Adrenal gland (tissue), 12 donors: ENCODE data around the gene TNC. TPM values are rescaled to one million over a fixed set of nuclear protein-coding genes. Genes with fewer than 3 reads are reported as not detected.

Experiments
- DNase-seq, 7 donors: peaks; one replicate each; pipeline ENCODE4 v3.0.0-alpha.2; 2019 to 2020
- H3K27ac ChIP-seq, 5 donors: fragments of 200-600 bp; sonication (generic) in 4 of 5; 1 replicate in 3 of 5; 2 replicates in 2 of 5; pipeline versions ENCODE4 v1.5.1 to v1.8.0; 2016 to 2020; ENCODE audit warnings: mild to moderate bottlenecking in 1 of 5
- H3K27me3 ChIP-seq: fragments of 200-600 bp; 2 replicates; pipeline ENCODE4 v1.8.0; 2021
- H3K36me3 ChIP-seq, 2 donors: fragments of 200-600 bp; replicated peaks in 1 of 2; 1 replicate in 1 of 2; 2 replicates in 1 of 2; pipeline versions ENCODE4 v1.5.1 to v1.8.0; 2018 to 2022
- H3K4me1 ChIP-seq, 2 donors: fragments of 200-600 bp; replicated peaks in 1 of 2; 1 replicate in 1 of 2; 2 replicates in 1 of 2; pipeline versions ENCODE4 v1.5.1 to v1.8.0; 2018 to 2021
- H3K4me3 ChIP-seq, 4 donors: fragments of 200-600 bp; sonication (generic) in 3 of 4; one replicate each; pipeline ENCODE4 v1.5.1; 2016 to 2018
- H3K9me3 ChIP-seq, 3 donors: fragments of 200-600 bp; sonication (generic) in 1 of 3; replicated peaks in 1 of 3; 1 replicate in 2 of 3; 2 replicates in 1 of 3; pipeline versions ENCODE4 v1.5.1 to v1.8.0; 2016 to 2021
- POLR2A ChIP-seq, 2 donors: fragments of 450-650 bp; IDR thresholded peaks; one replicate each; pipeline ENCODE4 v1.6.1; 2017; ENCODE audit warnings: antibody characterized with exemption in 2 of 2, mild to moderate bottlenecking in 2 of 2, moderate library complexity in 1 of 2
- WGBS, 4 donors: extraction: QIAGEN DNeasy Blood & Tissue Kit in 2 of 4; methylation state at CpG; one replicate each; pipeline versions ENCODE4 v1.1.5 to v1.1.7; 2013 to 2017; 5-methylcytosine and 5-hydroxymethylcytosine counted together
- intact Hi-C, 2 donors: fragments of 100-400 bp; cut with DNase I; formaldehyde crosslinking; loops; one replicate each; pipeline versions ENCODE4 v1.14.1 to v1.15.0; 2022 to 2023
- polyA plus RNA-seq, 3 donors: library from polyadenylated mRNA; stranded (reverse); fragments of 200-250 nt in 2 of 3; fragments of 350-450 nt in 1 of 3; fragmentation: Illumina TruSeq in 1 of 3; extraction: RNeasy Lipid Tissue Mini Kit (QIAGEN cat#74804) in 1 of 3; gene quantifications; one replicate each; pipeline ENCODE4 v1.2.3, GENCODE V29; 2013 to 2014
- total RNA-seq, 9 donors: library from RNA; depleted of rRNA in 4 of 9; stranded (reverse); fragments of >200 nt in 4 of 9; fragments of 120-200 nt in 1 of 9; fragmentation: NEBNext Ultra II Directional in 1 of 9; extraction: Animal tissue kit (Norgen Biotek cat#: 25700) in 1 of 9; gene quantifications; one replicate each; pipeline versions ENCODE4 v1.1.0 to v1.2.4, GENCODE V29; 2013 to 2023
- TF ChIP-seq, protein P1 (sequence below), 6 experiments: fragments of 450-650 bp in 4 of 6; fragments of 200-600 bp in 2 of 6; sonication (generic) in 1 of 6; IDR thresholded peaks; 1 replicate in 5 of 6; 2 replicates in 1 of 6; pipeline versions ENCODE4 v1.5.1 to v1.8.0; 2016 to 2021; ENCODE audit warnings: antibody characterized with exemption in 6 of 6, mild to moderate bottlenecking in 2 of 6, moderate library complexity in 1 of 6
- donor health status: healthy with polysubstance abuse.
- donor health status: Bipolar disorder and iron deficiency.
- donor health status: DM: yes; HTN: yes; CAD: no.
- donor health status: DM: no; HTN: no; CAD: no.
- donor health status: DM: no; HTN: no; CAD: no.
- donor health status: DM: yes; HTN: yes; CAD: no.

TNC gene
- total and polyA plus RNA-seq, 12 donors = 1.9 to 53.8 (median 10.7) TPM

DNA sequence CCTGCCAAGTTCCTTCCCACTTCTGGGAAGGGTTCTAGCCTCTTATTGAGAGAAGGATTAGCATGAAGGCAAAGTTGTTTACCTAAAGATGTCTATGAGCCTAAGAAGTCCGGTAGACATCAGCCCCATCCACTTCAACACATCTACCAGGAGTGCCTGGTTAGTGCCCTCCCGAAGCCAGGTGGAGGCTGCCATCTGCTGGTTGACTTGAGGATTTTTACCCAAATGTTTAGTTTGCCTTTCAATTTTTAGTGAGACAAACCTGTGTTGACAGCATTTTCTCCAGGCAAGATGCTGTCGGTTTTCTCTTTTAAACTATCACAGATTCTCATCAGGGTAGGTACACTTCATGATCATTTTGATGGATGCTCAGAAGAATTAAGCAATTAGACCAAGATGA lies 104.0 kb downstream of the TNC start:
- Histone ChIP-seq H3K4me1 (no peaks in the 10 kb centered on the region), H3K27ac (no peak overlapping the region), H3K36me3 (no peaks in the 10 kb centered on the region), H3K4me3 (no peak overlapping the region), H3K27me3 (no peaks in the 10 kb centered on the region), H3K9me3 (no peaks in the 10 kb centered on the region)
- no peak for TF ChIP-seq POLR2A (IDR thresholded peaks at IDR 0.05)
- TF ChIP-seq, protein P1, sequence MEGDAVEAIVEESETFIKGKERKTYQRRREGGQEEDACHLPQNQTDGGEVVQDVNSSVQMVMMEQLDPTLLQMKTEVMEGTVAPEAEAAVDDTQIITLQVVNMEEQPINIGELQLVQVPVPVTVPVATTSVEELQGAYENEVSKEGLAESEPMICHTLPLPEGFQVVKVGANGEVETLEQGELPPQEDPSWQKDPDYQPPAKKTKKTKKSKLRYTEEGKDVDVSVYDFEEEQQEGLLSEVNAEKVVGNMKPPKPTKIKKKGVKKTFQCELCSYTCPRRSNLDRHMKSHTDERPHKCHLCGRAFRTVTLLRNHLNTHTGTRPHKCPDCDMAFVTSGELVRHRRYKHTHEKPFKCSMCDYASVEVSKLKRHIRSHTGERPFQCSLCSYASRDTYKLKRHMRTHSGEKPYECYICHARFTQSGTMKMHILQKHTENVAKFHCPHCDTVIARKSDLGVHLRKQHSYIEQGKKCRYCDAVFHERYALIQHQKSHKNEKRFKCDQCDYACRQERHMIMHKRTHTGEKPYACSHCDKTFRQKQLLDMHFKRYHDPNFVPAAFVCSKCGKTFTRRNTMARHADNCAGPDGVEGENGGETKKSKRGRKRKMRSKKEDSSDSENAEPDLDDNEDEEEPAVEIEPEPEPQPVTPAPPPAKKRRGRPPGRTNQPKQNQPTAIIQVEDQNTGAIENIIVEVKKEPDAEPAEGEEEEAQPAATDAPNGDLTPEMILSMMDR (IDR thresholded peaks at IDR 0.05) = peak; percentile 76 to 88 (median 84)
- 2 to 3% (median 2%) methylated on average over 3 of the region's 3 CpGs for WGBS, 4 donors
- peak; percentile 66 to 82 (median 71) for DNase-seq
- intact Hi-C loops = loop anchor here (5.0 to 10.0 kb wide), 5 partner anchors 99 to 352 kb away; partner anchors contain the start of gene TEX48 (in 1 of the 2)

DNA sequence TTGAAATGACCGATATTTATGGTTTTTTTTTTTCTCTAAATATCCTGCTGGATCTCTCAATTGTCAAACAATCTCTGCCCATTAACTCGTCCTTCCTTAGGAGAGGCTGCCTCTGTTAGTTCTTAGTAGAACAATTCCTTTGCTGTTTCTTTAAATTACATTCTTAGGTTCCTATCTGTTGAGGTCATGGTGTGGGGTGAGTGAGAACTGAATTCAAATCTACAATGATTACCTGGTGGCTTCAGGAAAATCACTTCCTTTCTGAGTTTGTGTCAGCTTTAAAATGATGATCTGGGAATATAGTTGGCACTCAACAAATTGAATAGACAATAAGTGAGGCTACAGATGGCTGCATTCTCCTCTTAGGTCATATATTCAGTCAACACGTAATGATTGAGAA lies 105.5 kb downstream of the TNC start:
- DNase-seq = no peak
- Histone ChIP-seq H3K36me3 (no peaks in the 10 kb centered on the region), H3K9me3 (no peaks in the 10 kb centered on the region), H3K4me3 (no peak overlapping the region), H3K4me1 (no peaks in the 10 kb centered on the region), H3K27me3 (no peaks in the 10 kb centered on the region), H3K27ac (no peak overlapping the region)
- WGBS, 4 donors = 69 to 80% (median 79%) methylated on average over 3 of the region's 3 CpGs
- intact Hi-C loops = loop anchor here (5.0 to 10.0 kb wide), 5 partner anchors 98 to 350 kb away; partner anchors contain the start of gene TEX48 (in 1 of the 2)
- TF ChIP-seq, protein P1 (IDR thresholded peaks at IDR 0.05) = no peak
- TF ChIP-seq POLR2A (IDR thresholded peaks at IDR 0.05) = no peak

DNA sequence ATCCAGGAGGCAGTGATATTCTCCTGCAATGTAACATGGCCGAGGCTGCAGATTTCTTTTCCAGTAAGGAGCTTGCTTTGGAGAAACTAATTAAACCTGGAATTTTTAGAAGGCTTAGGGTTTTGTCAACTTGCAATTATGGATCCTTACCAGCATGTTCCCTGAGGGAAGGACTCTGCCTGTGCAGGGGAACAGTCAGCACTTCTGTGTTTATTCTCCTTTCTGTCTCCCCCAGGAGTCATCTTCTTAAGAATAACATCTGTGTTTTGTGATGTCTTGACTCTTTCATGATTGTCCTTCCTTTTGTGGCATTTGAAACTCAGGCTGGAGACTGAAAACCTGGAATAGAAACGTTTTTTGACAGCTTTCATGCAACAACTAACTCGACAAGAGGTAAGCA lies 107.1 kb downstream of the TNC start:
- no peak overlapping the region for H3K27ac ChIP-seq
- H3K4me1 ChIP-seq = no peaks in the 10 kb centered on the region
- DNase-seq = no peak
- H3K4me3 ChIP-seq = no peak overlapping the region
- no peaks in the 10 kb centered on the region for H3K9me3 ChIP-seq
- intact Hi-C loops = loop anchor here (5.0 to 10.0 kb wide), 5 partner anchors 96 to 349 kb away; partner anchors contain the start of gene TEX48 (in 1 of the 2)
- 48 to 56% (median 55%) methylated on average over 3 of the region's 3 CpGs for whole genome bisulfite sequencing, 4 donors
- H3K27me3 ChIP-seq = peaks cover 3% of the 10 kb centered on the region
- no peaks in the 10 kb centered on the region for H3K36me3 ChIP-seq
- TF ChIP-seq, protein P1 (IDR thresholded peaks at IDR 0.05) = no peak
- no peak for TF ChIP-seq POLR2A (IDR thresholded peaks at IDR 0.05)

DNA sequence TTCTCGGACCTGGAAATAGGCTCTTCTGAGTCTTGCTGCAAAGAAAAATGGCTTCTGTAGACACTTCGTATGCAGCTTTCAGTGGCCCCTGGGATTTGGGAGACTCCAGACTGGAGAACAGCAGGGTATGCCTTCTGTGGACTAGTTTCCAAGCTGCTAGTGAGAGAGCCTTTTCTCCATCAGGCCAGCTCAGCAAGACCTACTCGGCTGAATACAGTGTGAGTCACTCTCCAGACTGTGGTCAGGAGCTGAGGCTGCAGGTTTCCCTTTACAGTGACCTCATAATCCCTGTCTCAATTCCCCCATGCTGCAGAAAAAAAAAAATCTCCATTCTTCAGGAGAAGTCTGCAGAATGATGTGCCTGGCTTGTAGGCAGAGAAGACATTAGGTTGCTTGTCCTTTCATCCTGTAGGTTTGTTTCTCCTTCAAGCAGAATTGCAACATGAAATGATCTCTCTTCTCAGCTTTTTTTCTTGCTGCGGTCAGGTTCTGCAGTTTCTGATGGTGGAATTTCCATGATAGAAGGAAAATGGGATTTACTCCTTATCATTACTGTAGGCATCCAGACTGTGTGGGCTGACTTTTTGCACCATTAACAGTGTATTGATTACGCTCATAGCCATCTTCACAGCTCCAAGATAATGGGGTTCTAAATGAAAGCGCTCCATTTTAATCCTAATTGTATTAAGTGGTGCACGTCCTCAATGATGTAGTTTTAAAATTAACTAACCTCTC lies 109.3 kb downstream of the TNC start:
- no peak overlapping the region for H3K27ac ChIP-seq
- intact Hi-C loops = no loop called here
- no peaks in the 10 kb centered on the region for H3K36me3 ChIP-seq
- no peaks in the 10 kb centered on the region for H3K9me3 ChIP-seq
- TF ChIP-seq POLR2A (IDR thresholded peaks at IDR 0.05) = no peak
- TF ChIP-seq, protein P1 (IDR thresholded peaks at IDR 0.05) = no peak
- peaks cover 4% of the 10 kb centered on the region for H3K27me3 ChIP-seq
- WGBS, 4 donors = 57 to 76% (median 66%) methylated on average over 6 to 7 of the region's 7 CpGs
- no peak overlapping the region for H3K4me3 ChIP-seq
- peak in 4 of 7 donors; percentile 23 to 35 (median 30) for DNase-seq
- H3K4me1 ChIP-seq = no peaks in the 10 kb centered on the region
